HG03066 (cell line): ENCODE data around the gene STK11.
"Not testable (repeated sequence)": the region's sequence is repeated elsewhere in the genome, so short reads cannot be mapped to it uniquely, and the experiment has no call there.

ENCODE experiments used
- ATAC-seq: cut with Tn5 transposase; IDR thresholded peaks from one replicate; pipeline ENCODE4 v1.9.1; 2021; ENCODE audit warnings: low read depth; ENCODE audit not compliant: unreplicated experiment

The STK11 gene

GRCh38 chr19:1246265-1247087, 40.9 kb downstream of the STK11 start:
- ATAC-seq: not testable (repeated sequence)

- ATAC-seq: no peak
Measured at GRCh38 chr19:1247748-1248138, 42.2 kb downstream of the STK11 start.

- ATAC-seq: no peak
Measured at GRCh38 chr19:1248139-1248785, 42.7 kb downstream of the STK11 start, which contains the start of gene MIDN. MIDN (plus strand) TSS chr19:1248583; CDS start chr19:1250297, 1,714 bp downstream.

- no peak for ATAC-seq
Measured at GRCh38 chr19:1248786-1249297, 43.3 kb downstream of the STK11 start.

GRCh38 chr19:1249298-1249989, 43.9 kb downstream of the STK11 start:
- peak; percentile 40 for ATAC-seq

- ATAC-seq: no peak
Measured at GRCh38 chr19:1249990-1250436, 44.4 kb downstream of the STK11 start.

- ATAC-seq: no peak
Measured at GRCh38 chr19:1250437-1251260, 45.1 kb downstream of the STK11 start.

- no peak for ATAC-seq
Measured at GRCh38 chr19:1251330-1252220, 46.0 kb downstream of the STK11 start.

GRCh38 chr19:1252221-1252820, 46.7 kb downstream of the STK11 start:
- ATAC-seq: no peak

GRCh38 chr19:1252821-1253513, 47.4 kb downstream of the STK11 start:
- ATAC-seq: no peak

GRCh38 chr19:1253514-1254080, 48.0 kb downstream of the STK11 start:
- ATAC-seq: no peak

GRCh38 chr19:1254081-1254527, 48.5 kb downstream of the STK11 start:
- no peak for ATAC-seq

GRCh38 chr19:1254530-1255185, 49.1 kb downstream of the STK11 start:
- no peak for ATAC-seq

GRCh38 chr19:1255186-1256161, 49.9 kb downstream of the STK11 start:
- ATAC-seq: no peak

GRCh38 chr19:1256646-1257474, 51.3 kb downstream of the STK11 start:
- ATAC-seq: no peak
